Daoy (cell line): ENCODE data around the gene PPP2R5C. TPM values are rescaled to one million over a fixed set of nuclear protein-coding genes. Genes with fewer than 3 reads are reported as not detected.

Experiments used
- DNase-seq: peaks from one replicate; pipeline ENCODE4 v3.0.0-alpha.2; 2015; ENCODE audit warnings: low read depth
- total RNA-seq: library from RNA; depleted of rRNA; stranded (reverse); fragments of >200 nt; shearing (Covaris generic); gene quantifications from 2 replicates; pipeline ENCODE4 v1.2.3, GENCODE V29; 2014

Gene PPP2R5C
- total RNA-seq, 1 experiment from 2014 or later: 138 TPM

DNA sequence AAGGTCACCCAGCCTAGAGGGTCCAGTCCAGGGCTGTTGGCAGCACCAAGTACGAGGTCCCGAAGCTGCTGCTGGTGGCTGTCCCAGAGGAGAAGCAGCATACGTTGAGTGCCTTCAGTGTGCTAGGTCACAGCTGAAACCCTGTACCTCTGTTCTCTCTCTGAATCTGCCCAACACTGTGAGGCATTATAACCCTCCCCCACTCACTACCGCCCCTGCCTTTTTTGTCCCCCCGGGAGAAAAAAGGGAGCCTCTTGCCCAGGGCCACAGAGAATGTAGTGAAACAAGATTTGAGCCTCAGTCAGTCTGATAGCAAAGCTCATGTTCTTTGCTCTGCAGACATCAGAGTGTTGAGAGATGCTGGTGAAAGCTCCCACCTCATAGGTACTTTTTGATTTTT is 53.4 kb downstream of the PPP2R5C start:
- DNase-seq: no peak

DNA sequence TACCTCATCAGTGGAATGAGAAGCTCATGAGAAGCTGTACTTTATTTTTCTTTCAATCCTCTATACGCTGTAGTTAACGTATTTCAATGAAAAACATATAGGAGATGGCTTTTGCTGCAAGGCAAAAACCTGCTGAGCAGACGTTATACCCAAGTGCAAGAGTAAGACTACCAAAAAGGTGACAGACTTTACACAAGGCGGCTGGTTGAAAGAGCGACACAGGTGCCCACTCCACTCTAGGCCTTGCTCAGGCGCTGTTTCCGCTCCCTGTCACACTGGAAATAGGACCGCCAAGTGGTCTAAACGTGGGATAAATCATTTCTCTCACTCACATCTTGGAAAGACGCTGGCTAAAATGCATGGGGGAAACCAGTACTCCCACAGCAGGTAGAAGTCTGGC is 54.5 kb downstream of the PPP2R5C start:
- no peak for DNase-seq

DNA sequence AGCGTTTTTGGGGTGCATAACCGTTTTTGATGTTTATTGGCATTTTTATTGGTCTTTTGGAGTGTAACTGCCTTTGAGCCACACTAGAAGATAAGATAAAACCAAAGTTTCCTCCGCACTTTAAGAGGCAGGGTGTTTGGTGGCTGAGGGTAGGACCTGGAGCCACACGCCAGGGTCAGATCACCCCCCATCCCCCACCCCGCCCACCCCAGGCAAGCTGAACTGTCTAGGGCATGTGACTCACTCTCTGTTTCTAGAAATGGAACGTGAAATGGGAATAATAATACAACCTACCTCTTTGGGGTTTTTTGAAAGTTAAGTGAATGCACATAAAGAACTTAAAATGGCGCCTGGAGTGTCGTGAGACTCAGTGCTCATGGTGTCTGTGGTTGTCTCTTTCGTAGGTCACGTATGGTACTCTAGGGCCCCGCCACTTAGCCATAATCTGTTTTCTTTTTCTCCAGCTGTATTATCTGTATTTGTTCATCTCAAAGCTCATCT is 56.0 kb downstream of the PPP2R5C start:
- no peak for DNase-seq

DNA sequence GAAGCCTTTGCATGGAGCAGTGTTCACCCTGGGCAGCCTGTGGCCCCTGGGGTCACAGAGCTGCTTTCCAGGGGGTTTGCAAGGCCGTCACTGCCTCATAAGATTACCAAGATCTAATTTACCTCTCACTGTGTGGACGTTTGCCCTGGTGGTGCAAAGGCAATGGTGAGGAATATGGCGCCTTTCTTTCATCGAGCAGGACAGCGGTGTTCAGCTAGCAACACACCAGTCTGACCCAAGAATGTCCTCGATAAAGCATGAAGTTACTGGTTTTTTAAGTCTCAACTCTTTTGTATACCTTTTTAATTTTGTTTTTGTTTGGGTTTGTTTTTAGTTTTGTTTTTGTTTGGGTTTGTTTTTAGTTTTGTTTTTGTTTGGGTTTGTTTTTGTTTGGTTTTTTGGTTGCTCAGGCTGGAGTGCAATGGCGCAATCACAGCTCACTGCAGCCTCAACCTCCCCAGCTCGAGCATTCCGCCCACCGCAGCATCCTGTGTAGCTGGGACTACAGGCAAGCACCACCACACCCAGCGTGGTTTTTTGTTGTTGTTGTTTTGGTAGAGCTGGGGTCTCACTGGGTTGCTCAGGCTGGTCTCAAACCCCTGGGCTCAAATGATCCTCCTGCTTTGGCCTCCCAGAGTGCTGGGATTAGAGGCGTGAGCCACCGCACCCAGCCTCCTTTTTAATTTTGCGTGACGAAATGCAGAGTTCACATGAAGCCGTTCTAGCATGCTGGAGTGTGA is 57.9 kb downstream of the PPP2R5C start:
- no peak for DNase-seq

DNA sequence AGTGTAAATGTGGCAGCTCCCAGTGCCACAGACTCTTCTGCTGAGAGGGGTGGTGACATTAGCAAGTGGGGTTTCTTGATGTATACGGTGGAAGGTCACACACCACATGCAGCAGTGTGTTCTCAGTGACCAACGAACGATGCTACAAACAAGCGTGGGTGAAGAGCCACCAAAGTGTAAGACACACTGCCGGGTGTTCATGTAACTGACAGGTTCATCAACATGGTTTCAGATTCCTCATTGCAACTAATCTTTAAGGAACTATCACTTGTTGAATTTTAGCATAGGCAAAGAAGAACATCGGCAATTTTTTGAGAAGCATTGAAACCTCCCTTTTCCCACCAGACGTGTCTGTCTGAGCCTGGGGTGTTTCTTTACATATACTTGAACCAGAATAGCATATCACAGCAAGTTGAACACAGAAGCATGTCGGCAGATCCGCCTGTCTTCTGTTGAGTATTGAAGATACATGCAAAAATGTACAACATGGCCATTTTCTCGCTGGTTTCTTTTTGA is 58.8 kb downstream of the PPP2R5C start:
- no peak for DNase-seq

DNA sequence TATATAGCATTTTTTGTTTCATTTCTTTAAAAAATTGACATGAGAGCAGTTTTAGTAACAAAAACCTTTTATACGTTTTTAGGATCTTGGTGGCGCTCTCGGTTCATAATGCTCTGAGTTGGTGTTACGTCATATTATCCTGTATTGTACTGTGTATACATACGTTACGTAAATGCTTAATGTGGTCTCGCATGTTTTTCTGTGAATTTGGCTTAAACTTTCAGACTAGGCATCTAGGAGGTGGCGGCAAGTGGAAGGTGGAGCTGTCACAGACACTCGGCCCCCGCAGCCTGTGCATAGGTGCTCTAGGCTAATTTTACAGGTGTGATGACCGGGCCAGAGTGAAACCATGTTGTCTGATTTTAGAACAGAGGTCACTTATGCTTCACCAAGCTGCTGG is 60.0 kb downstream of the PPP2R5C start:
- no peak for DNase-seq

DNA sequence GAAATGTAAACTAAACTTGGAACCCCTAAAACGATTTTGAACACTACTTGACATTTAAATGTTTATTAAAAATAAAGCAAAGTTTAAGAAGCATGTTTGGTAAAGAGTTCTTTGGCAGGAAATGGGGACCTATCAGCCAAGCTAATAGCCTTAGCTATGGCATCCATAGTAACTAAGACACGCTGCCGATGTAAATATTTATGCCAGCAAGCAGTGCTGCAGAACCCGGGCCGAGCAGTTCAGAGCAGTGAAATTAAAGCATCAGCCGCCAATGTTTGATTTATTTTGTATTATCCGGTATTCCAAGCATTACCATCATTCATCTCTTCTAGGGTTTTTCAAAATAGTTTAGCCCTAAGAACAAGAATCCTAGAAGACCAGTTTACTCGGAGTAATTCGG is 61.6 kb downstream of the PPP2R5C start:
- DNase-seq: no peak

DNA sequence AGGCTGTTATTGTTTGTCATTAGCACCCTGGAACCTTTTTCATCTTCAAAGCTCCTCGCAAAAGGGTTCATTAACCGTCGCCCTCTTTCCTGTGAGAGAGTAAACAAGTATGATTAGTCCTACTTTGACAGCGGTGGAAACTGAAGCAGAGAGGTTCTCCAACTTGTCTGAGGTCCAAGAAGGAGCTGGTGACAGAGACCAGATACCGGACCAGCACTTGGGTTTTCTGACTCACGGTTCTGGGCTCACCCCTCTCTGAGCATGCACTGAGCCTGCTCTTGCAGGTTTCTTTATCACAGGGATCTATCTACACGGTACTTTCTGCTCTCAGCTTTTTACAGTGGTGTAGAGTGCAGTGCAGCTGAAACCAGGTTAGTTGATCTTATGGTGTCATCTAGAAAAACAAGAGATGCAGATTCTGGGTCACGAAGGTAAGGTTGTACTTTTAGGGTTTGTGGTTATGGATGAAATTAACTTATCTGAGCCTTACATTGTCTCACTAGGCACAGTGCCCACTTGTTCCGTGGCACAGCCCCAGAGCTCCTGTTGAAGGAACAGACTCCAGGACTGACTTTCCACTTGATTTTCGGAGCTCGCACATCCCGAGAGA is 62.1 kb downstream of the PPP2R5C start:
- DNase-seq: no peak

DNA sequence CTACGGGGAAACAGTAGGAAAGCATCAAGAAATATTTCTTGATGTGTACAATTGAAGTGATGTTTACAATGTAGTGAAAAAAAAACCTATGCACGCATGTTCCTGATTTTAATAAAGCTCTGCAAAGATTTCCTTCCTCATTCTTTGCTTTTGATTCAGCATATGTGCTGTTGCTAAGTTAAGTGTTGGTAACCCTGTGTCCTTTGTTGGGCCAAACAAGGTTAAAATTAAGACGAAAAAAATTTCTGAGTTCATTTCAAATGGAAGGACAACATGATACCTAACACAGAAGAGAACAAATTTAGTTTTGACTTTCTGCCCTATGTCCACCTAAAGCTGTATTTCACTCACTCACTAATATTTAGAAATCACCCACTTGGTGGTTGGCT is 62.8 kb downstream of the PPP2R5C start:
- DNase-seq: no peak

DNA sequence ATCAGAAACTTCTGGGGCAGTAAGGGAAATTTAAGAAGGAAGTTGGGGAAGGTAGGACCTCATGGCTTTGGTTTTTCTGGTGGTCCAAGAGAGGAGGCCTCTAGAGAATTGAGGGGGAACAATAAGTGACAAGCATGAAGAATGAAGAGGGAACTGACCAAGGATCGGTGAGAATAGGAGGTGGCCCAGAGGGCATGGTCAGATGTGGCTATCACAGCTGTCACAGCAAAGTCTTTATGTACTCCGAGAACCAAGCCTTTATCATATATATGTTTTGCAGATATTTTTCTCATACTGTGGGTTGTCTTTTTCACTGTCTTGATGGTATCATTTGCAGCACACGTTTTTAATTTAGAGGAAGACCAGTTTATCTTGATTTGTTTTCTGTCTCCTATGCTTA is 64.3 kb downstream of the PPP2R5C start:
- no peak for DNase-seq

DNA sequence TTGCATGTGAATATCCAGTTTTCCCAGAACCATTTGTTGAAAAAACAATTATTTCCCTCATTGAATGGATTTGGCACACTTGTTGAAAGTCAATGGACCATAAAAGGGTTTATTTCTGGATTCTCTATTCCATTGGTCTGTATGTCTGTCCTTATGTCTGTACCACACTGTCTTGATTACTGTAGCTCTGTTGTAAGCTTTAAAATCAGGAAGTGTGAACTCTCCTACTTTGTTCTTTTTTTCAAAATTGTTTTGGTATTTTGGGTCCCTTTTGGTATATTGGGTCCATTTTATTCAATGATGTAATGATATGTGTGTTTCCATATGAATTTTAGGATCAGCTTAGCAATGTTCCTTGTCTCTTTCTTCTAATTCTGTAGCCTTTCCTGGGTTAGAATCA is 64.8 kb downstream of the PPP2R5C start:
- DNase-seq: no peak

DNA sequence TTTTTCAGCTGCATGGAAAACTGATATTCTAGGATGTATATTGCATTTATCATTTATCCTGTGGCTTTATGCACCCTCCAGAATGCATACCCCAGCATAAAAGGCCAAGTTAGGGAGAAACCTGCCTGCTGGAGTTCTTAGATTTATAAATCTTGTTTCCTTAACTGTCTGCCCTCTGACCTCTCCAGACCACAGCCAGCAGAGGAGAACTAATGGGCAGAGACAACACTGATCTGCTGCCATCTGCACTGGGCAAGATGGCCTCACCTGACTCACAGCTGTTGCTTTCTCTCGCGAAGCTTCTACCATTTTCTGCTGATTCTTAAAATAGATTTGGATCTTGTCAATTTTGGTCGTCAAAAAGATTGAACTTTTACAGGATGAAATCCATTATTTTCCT is 65.8 kb downstream of the PPP2R5C start:
- DNase-seq: no peak

DNA sequence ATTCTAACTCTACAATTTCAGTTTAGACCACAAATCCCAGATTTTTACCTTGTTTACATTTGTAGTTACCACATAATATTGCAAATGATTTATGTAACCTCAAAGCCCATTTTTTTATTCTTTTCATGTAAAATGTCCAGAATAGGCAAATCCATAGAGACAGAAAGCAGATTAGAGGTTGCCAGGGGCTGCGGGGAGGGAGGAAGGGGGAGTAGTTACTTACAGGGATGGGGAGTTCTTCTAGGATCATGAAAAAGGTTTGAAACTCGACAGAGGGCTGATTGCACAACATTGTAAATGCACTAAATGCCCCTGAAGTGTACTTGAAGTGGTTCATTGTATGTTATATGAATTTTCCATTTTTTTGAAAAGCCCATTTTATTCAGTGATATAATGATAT is 66.5 kb downstream of the PPP2R5C start:
- no peak for DNase-seq

DNA sequence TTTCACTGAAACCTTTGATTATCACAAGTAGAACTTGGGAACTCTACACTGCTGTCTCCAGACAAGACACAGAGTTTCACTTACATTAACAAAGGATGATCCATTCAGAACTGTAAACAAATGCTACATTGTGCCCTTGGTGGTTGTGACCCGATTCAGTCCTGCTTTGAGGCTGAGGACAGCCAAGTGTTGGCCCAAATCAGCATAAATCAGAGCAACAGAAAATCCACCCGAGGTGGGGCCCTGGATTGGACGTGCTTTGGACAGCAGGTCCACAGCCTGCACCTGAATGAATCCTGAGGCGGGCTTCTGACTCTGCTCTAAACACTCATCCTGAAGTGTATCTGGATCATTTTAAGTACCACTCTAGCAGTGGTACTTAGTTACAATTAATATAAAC is 68.8 kb downstream of the PPP2R5C start:
- DNase-seq: no peak

DNA sequence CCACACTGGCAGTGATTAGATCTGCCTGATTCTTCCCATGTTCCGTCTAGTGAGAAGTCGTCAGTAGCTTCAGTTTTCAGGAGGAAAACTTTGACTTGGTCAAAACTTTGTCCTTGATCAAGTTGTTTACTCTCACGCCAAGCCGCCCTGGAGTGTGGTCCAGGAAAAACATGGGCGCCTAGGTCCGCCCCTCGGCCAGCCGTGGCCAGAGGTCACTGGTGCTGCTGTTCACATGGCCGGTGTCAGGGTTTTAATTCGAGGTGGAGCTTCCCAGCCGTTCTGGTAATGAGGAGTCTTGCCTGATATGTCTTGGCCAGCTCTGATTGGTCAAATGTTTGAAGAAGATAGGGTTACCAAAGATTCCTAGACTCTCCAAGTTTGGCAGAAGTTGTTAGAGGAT is 71.5 kb downstream of the PPP2R5C start:
- no peak for DNase-seq

DNA sequence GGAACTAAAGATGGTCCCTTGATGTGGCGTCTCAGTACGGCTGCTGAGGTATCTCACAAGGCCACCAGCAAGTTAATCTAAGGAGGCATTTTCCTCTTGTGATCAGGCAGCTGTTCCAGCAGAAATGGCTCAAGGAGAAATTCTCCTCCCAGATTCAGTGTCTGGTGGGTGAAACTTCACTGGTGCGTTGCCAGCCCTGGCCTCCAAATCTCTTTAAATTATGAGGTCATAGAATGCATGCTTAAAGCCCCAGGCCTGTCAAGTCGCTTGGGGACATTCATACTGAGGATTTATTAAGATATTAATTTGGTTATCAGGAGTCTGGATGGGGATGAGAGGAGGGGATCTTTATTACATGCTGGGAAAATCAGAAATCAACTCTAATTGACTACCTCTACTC is 72.9 kb downstream of the PPP2R5C start:
- no peak for DNase-seq

DNA sequence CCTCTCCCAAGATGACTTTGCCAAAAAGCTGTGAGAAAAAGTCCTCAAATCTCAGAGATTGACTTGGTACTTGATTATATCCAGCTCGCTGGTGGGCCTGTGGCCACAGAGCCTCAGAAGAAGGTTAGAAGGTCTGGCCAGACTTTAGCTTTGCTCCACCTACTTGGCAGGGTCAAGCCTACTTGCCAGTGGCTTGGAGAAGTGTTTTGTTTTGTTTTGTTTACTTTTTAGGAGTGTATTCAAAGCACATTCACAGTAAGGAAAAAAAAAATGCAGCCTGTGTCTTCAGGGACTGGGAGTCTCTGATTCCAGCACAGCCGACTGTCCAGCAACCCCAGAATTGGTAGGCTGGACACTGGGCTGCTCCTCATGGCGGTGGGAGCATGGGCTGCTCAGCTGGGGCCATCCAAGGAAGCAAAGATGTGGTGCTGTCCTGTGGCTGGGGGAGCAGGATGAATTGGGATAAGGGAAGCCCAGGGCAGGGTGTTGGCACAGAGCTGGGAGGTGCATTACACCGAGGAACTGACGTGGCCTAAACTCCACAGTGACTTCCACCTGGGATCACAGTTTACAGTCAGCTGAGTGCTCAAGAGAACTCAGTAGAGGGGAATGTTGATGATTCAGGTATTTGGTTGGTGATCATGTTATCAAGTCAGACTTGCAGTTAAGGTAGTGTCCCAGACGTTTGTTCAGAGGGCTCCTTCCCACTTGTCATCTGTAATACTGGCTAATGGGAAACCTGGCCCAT is 73.5 kb downstream of the PPP2R5C start:
- no peak for DNase-seq

DNA sequence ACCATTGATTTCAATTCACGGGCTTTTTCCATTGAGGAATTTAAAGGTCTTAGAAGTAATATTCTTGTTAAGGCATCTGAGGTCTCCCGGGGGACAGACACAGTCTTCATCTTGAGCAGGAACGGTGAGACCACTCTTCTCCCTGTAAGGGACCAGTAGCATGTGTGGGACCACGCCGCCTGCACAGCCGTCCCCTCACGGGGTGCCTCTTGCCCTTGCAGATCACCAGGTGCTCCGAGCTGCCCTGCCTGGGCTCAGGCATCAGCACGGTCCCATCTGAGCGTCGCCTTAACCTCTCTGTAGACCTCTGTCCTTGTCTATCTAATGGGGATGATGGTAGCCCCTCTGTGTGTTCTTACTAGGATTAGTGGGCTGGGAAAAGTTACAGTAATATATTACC is 74.1 kb downstream of the PPP2R5C start:
- DNase-seq: no peak

DNA sequence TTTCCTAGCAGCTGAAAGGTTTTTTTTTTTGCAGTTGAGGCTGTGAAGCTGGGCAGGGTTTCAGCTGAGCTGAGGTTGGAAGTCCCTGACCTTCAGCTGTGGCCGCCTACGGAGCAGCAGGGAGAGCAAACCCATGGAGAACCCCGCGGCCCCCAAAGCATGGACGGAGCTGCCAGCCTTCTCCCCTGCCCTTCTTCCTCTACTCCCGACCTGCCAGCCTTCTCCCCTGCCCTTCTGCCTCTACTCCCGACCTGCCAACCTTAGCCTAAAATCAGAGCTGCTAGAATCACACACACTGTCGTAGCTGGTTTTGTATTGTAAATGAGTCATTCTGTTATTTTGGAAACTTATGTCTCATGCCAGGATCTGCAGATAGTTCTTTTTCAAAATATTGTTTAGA is 74.6 kb downstream of the PPP2R5C start:
- DNase-seq: no peak

DNA sequence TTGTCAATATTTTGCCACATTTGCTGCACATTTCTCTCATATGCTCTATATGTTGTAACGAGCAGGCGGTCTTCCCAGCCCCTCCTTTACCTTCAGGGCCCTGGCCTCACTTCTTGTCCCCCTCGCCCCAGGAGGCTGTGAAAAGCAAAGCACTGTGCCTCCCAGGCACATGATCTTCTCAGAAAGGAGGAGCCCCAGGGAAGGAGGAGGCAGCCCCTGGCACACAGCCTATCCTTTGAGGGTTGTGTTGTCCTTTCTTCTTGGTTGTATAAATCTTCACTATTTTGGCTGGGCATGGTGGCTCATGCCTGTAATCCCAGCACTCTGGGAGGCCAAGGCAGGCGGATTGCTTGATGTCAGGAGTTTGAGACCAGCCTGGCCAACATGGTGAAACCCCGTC is 77.0 kb downstream of the PPP2R5C start:
- DNase-seq: no peak

DNA sequence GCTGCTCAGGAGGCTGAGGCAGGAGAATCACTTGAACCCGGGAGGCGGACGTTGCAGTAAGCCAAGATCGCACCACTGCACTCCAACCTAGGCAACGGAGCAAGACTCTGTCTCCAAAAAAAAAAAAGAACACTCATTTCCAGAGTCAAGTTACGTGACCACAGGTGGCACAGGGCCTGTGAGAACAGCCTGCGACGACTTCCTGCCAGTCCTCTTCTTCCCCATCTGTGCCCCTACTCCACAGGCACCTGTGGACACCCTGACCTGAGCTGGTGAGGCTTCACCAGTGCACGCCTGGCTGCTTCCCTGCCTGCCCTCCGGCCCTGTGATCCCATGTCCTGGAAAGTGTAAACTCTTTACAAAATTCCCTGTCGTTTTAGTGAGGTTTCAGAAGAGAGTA is 77.7 kb downstream of the PPP2R5C start:
- DNase-seq: no peak

DNA sequence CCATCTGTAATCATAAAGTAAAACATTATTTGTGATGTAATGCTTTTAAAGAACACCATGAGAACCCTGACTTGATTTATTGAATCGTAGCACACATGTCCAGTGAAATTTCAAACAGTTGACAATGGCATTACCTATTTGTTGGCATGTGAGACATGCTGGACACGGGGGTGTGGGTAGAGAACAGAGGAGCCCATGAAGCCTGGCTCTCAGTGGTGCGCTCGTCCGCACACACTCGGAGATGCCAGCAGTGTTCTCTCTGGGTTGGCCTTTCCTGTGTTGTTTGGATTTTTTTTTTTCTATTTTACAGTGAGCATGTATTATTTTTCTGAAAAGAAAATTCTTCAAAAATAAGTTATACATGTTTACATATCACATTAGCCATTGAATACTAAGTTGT is 78.2 kb downstream of the PPP2R5C start:
- DNase-seq: no peak
